Heart right ventricle (tissue), 16 donors: ENCODE results near the gene DHRS11. TPM values are rescaled to one million over a fixed set of nuclear protein-coding genes. Genes with fewer than 3 reads are reported as not detected.

Experiments used
- ATAC-seq, 8 donors: fragments of 200-7000 bp; cut with Tn5 transposase; one replicate each; pipeline ENCODE4 v1.9.1; 2020; ENCODE audit warnings: mild to moderate bottlenecking in 8 of 8, moderate library complexity in 8 of 8, moderate number of reproducible peaks in 1 of 8
- DNase-seq, 2 donors: peaks; one replicate each; pipeline ENCODE4 v3.0.0-alpha.2; 2020
- H3K27ac ChIP-seq, 10 donors: fragments of 200-600 bp; sonication (generic) in 2 of 10; one replicate each; pipeline versions ENCODE4 v1.5.0 to v1.8.0; 2020 to 2022; ENCODE audit warnings: mild to moderate bottlenecking in 3 of 10
- H3K27me3 ChIP-seq, 7 donors: fragments of 200-600 bp; one replicate each; pipeline ENCODE4 v1.8.0; 2021 to 2022; ENCODE audit warnings: mild to moderate bottlenecking in 2 of 7
- H3K36me3 ChIP-seq, 9 donors: fragments of 200-600 bp; sonication (generic) in 1 of 9; one replicate each; pipeline versions ENCODE4 v1.5.0 to v1.8.0; 2020 to 2022; ENCODE audit warnings: mild to moderate bottlenecking in 2 of 9
- H3K4me1 ChIP-seq, 9 donors: fragments of 200-600 bp; sonication (generic) in 1 of 9; one replicate each; pipeline versions ENCODE4 v1.5.0 to v1.8.0; 2020 to 2022; ENCODE audit warnings: mild to moderate bottlenecking in 4 of 9
- H3K4me3 ChIP-seq, 10 donors: fragments of 200-600 bp; sonication (generic) in 2 of 10; one replicate each; pipeline versions ENCODE4 v1.5.0 to v1.8.0; 2020 to 2022; ENCODE audit warnings: mild to moderate bottlenecking in 7 of 10, moderate library complexity in 2 of 10
- H3K9me3 ChIP-seq, 11 donors: fragments of 200-600 bp in 10 of 11; sonication (generic) in 2 of 11; one replicate each; pipeline versions ENCODE4 v1.5.0 to v1.8.0; 2013 to 2022; ENCODE audit warnings: mild to moderate bottlenecking in 2 of 11, control low read depth in 1 of 11, moderate library complexity in 1 of 11
- WGBS, 2 donors: extraction: QIAGEN DNeasy Blood & Tissue Kit; methylation state at CpG; one replicate each; pipeline ENCODE4 v1.1.7; 2013; ENCODE audit warnings: inconsistent platforms in 1 of 2; 5-methylcytosine and 5-hydroxymethylcytosine counted together
- intact Hi-C, 10 donors: fragments of 100-400 bp; cut with DNase I; formaldehyde crosslinking; loops; one replicate each; pipeline versions ENCODE4 v1.11.1 to v1.14.2; 2022
- polyA plus RNA-seq, 2 donors: library from polyadenylated mRNA; stranded (reverse); fragments of 200-250 nt; gene quantifications; one replicate each; pipeline ENCODE4 v1.2.3, GENCODE V29; 2013
- total RNA-seq, 10 donors: library from RNA; stranded (reverse); fragmentation: NEBNext Ultra II Directional in 3 of 10; extraction: Animal tissue kit (Norgen Biotek cat#: 25700) in 3 of 10; gene quantifications; one replicate each; pipeline versions ENCODE4 v1.2.1 to v1.2.4, GENCODE V29; 2021 to 2023
- TF ChIP-seq, protein P1 (sequence below), 9 donors: fragments of 200-600 bp; sonication (generic) in 2 of 9; IDR thresholded peaks; one replicate each; pipeline versions ENCODE4 v1.5.0 to v1.8.0; 2021 to 2022; ENCODE audit warnings: antibody characterized with exemption in 9 of 9, mild to moderate bottlenecking in 5 of 9, moderate library complexity in 1 of 9
- donor health status: Arrhythmogenic right ventricular cardiomyopathy.
- donor health status: ischemic (EF 13 %, LVEDD 7.1; RV severe dilation, severe dysfunction).
- donor health status: healthy with polysubstance abuse.
- donor health status: DM: no; HTN: yes; CAD: no.
- donor health status: DM: no; HTN: no; CAD: no.
- donor health status: ischemic (EF 25% LVEDD 6.9; RV normal size, moderate dysfunction).
- donor health status: ischemic (EF 25% LVEDD 5.7; RV mildly dilated, moderate dysfunction).
- donor health status: healthy.
- donor health status: DM: yes; HTN: yes; CAD: no.
- donor health status: Ischemic cardiomyopathy.
- donor health status: ischemic (EF 35%, LVEDD 5.7; RV mildly dilated, moderate dysfunction).
- donor health status: nonischemic (EF 11% LVEDD 7.7; RV severe dilation, severe dysfunction).
- donor health status: DM: yes; HTN: yes; CAD: no.
- donor health status: PGD.
- donor health status: ischemic (EF 29% LVEDD 5.4; RV normal size, mild dysfunction).
- donor health status: nonischemic (EF 23%, LVEDD 6.1; RV moderate dilation, normal function).

The DHRS11 gene
- total and polyA plus RNA-seq, 12 donors = 11.0 to 24.7 (median 18.9) TPM

DNA sequence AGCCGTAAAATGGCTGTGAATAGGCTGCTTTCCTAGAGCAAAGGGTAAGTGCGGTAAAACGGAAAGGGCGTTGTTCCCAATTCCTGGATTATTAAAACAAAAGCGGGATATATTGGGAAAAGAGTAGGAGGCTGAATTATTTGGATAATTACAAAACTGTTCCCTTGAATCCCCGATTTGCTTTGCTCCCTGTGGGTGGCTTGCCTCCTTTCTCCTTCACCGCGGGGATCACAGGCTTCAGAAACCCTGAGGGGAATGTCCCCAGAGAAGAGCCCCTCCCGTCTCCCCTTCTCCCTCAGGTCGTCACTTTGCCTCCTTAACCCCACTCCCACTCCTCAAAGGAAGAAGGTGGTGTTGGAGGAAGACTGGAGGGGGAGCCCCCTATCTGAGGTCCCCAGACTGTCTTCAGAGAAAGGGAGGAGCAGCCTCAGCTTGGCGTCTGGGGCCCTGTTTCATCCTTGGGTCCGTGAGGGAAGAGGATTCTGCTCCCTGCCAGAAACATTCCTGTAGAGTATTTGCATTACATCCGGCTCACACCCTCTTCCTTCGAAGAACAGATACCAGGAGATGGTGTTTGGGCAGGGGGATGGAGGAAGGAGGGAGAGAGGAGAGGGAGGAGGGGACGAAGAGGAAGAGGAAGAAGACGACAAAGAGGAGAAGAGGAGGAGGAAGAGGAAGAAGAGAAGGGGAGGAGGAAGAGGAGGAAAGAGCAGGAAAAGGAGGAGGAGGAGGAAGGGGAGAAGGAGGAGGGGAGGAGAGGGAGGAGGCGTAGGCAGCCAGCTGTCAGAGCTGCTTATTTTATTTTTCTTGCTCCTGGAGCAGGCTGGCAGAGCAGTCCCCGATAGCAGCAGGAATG, 41.5 kb downstream of the DHRS11 start:
- TF ChIP-seq, protein P1, sequence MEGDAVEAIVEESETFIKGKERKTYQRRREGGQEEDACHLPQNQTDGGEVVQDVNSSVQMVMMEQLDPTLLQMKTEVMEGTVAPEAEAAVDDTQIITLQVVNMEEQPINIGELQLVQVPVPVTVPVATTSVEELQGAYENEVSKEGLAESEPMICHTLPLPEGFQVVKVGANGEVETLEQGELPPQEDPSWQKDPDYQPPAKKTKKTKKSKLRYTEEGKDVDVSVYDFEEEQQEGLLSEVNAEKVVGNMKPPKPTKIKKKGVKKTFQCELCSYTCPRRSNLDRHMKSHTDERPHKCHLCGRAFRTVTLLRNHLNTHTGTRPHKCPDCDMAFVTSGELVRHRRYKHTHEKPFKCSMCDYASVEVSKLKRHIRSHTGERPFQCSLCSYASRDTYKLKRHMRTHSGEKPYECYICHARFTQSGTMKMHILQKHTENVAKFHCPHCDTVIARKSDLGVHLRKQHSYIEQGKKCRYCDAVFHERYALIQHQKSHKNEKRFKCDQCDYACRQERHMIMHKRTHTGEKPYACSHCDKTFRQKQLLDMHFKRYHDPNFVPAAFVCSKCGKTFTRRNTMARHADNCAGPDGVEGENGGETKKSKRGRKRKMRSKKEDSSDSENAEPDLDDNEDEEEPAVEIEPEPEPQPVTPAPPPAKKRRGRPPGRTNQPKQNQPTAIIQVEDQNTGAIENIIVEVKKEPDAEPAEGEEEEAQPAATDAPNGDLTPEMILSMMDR (IDR thresholded peaks at IDR 0.05) = no peak
- H3K4me1 ChIP-seq = peaks cover 0 to 17% (median 0%) of the 10 kb centered on the region in 9 donors
- H3K4me3 ChIP-seq = no peak overlapping the region
- WGBS, 2 donors = 20 to 24% methylated on average over 18 of the region's 18 CpGs
- no peak overlapping the region for H3K27ac ChIP-seq
- intact Hi-C loops = loop anchor here in 5 of 10 donors (5.0 to 10.0 kb wide), 4 partner anchors 414 to 602 kb away; no protein-coding TSS in a partner anchor
- no peaks in the 10 kb centered on the region for H3K36me3 ChIP-seq
- H3K27me3 ChIP-seq = peaks cover 0 to 67% (median 46%) of the 10 kb centered on the region in 7 donors
- no peak for DNase-seq
- no peak for ATAC-seq
- H3K9me3 ChIP-seq = no peaks in the 10 kb centered on the region

GRCh38 chr17:36640346-36640745, 48.7 kb downstream of the DHRS11 start:
- no peak for DNase-seq
- Histone ChIP-seq H3K4me3 (no peak overlapping the region), H3K36me3 (no peaks in the 10 kb centered on the region), H3K27me3 (peaks cover 0 to 98% (median 94%) of the 10 kb centered on the region in 7 donors), H3K9me3 (no peaks in the 10 kb centered on the region), H3K27ac (no peak overlapping the region), H3K4me1 (peaks cover 5 to 20% (median 13%) of the 10 kb centered on the region in 9 donors)
- TF ChIP-seq, protein P1 (IDR thresholded peaks at IDR 0.05) = no peak
- WGBS, 2 donors = 91 to 93% methylated on average over 2 of the region's 2 CpGs
- intact Hi-C loops = loop anchor here in 1 of 10 donors (5.0 kb wide), 1 partner anchor 1738 kb away; no protein-coding TSS in a partner anchor
- no peak for ATAC-seq

GRCh38 chr17:36640836-36641235, 49.2 kb downstream of the DHRS11 start:
- ATAC-seq = no peak
- no peak for DNase-seq
- intact Hi-C loops = loop anchor here in 1 of 10 donors (5.0 kb wide), 1 partner anchor 1739 kb away; no protein-coding TSS in a partner anchor
- H3K36me3 ChIP-seq = no peaks in the 10 kb centered on the region
- 34 to 42% methylated on average over 10 of the region's 10 CpGs for WGBS, 2 donors
- H3K4me1 ChIP-seq = peaks cover 5 to 20% (median 13%) of the 10 kb centered on the region in 9 donors
- H3K27ac ChIP-seq = no peak overlapping the region
- no peak overlapping the region for H3K4me3 ChIP-seq
- H3K9me3 ChIP-seq = no peaks in the 10 kb centered on the region
- peaks cover 0 to 98% (median 95%) of the 10 kb centered on the region in 7 donors for H3K27me3 ChIP-seq
- TF ChIP-seq, protein P1 (IDR thresholded peaks at IDR 0.05) = no peak

DNA sequence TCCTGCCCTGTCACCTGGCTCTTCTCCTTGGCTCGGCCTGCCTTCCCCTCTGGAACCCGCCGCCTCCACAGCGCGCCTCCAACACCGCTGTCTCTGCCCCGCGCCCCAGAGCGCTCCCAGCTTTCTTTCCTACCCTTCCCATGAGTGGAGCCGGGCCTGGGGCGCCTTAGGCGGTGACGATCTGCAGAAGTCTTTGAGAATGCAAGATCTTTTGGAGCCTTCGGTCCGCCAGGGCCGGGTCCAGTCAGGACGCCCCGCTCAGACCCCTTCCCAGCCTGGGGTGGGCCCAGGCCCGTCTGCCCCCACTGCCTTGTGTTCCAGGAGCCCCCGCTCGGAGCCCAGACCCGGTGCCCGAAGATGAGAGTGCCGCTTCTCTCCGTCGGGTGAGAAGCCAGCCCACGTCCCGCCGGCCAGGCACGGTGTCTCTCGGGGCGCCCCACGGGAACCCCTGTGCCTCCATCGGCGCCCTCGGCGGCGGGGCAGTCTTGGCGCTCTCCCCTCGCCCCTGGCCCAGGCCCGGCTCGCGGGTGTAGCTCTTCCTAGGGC, 49.7 kb downstream of the DHRS11 start:
- no peaks in the 10 kb centered on the region for H3K9me3 ChIP-seq
- no peaks in the 10 kb centered on the region for H3K36me3 ChIP-seq
- H3K27me3 ChIP-seq = peaks cover 0 to 99% (median 95%) of the 10 kb centered on the region in 7 donors
- 1 to 2% methylated on average over 43 of the region's 43 CpGs for WGBS, 2 donors
- intact Hi-C loops = loop anchor here in 1 of 10 donors (5.0 kb wide), 1 partner anchor 1739 kb away; no protein-coding TSS in a partner anchor
- DNase-seq (no peak), ATAC-seq (peak in 1 of 8 donors; percentile 15)
- H3K4me1 ChIP-seq = peaks cover 5 to 20% (median 13%) of the 10 kb centered on the region in 9 donors
- peak overlapping the region in 9 of 10 donors; percentile 23 to 51 (median 44) for H3K4me3 ChIP-seq
- TF ChIP-seq, protein P1 (IDR thresholded peaks at IDR 0.05) = no peak
- no peak overlapping the region for H3K27ac ChIP-seq
